K562 (cell line): Measurements from ENCODE around the gene TBXAS1. TPM values are rescaled to one million over a fixed set of nuclear protein-coding genes. Genes with fewer than 3 reads are reported as not detected.

Source experiments
- BCL6 ChIP-seq: fragments of 250-450 bp; sonication (Bioruptor Pico); IDR thresholded peaks from 2 replicates; pipeline ENCODE4 v1.4.0; 2020
- E2F1 ChIP-seq: sonication (generic); formaldehyde crosslinking; IDR thresholded peaks from 2 replicates; pipeline ENCODE4 v1.8.1; 2023; ENCODE audit warnings: mild to moderate bottlenecking, missing genetic modification reagents, moderate library complexity
- MCM7 ChIP-seq, 2 experiments: fragments of 450-650 bp; IDR thresholded peaks; 2 replicates each; pipeline ENCODE4 v1.6.1; 2016 to 2018
- NFXL1 ChIP-seq: fragments of 450-650 bp; formaldehyde crosslinking; IDR thresholded peaks from 2 replicates; pipeline ENCODE4 v1.4.0; 2021; ENCODE audit warnings: mild to moderate bottlenecking
- PHB ChIP-seq: fragments of 250-450 bp; sonication (Bioruptor Pico); IDR thresholded peaks from 2 replicates; pipeline ENCODE4 v1.5.0; 2021
- PURB ChIP-seq: sonication (generic); formaldehyde crosslinking; IDR thresholded peaks from 2 replicates; pipeline ENCODE4 v1.9.0; 2021; ENCODE audit warnings: low read depth, mild to moderate bottlenecking, missing genetic modification reagents
- RREB1 ChIP-seq: fragments of 250-450 bp; sonication (Bioruptor Pico); IDR thresholded peaks from 2 replicates; pipeline ENCODE4 v1.4.0; 2020
- SNIP1 ChIP-seq: fragments of 450-650 bp; IDR thresholded peaks from 2 replicates; pipeline ENCODE4 v1.7.1; 2017; ENCODE audit warnings: low read depth, mild to moderate bottlenecking
- TCF7 ChIP-seq: sonication (generic); IDR thresholded peaks from 2 replicates; pipeline ENCODE4 v1.6.1; 2016; ENCODE audit warnings: antibody characterized with exemption, borderline replicate concordance
- THRAP3 ChIP-seq: fragments of 450-650 bp; IDR thresholded peaks from 2 replicates; pipeline ENCODE4 v1.6.1; 2016; ENCODE audit warnings: mild to moderate bottlenecking, inconsistent platforms, borderline replicate concordance
- ZNF431 ChIP-seq: sonication (generic); formaldehyde crosslinking; IDR thresholded peaks from 2 replicates; pipeline ENCODE4 v1.8.0; 2022; ENCODE audit warnings: mild to moderate bottlenecking, missing genetic modification reagents
- polyA plus RNA-seq, 8 experiments: library from polyadenylated mRNA; depleted of rRNA in 4 of 8; stranded (reverse) in 5 of 8; unstranded in 3 of 8; fragments of >200 nt; fragmentation: Nextera tagmentation in 2 of 8; fragmentation: Illumina TruSeq in 1 of 8; extraction: Ambion mirVana in 2 of 8; extraction: Trizol in 1 of 8; gene quantifications; 2 replicates each; pipeline versions ENCODE4 v1.2.1 to v1.2.3, GENCODE V29; 2011 to 2014; ENCODE audit warnings: inconsistent platforms in 1 of 8, missing spikeins in 1 of 8
- total RNA-seq, 7 experiments: library from RNA; depleted of rRNA in 6 of 7; stranded (reverse); fragments of >200 nt in 6 of 7; fragmentation: Illumina TruSeq in 2 of 7; extraction: Trizol in 2 of 7; gene quantifications; 2 replicates each; pipeline versions ENCODE4 v1.2.1 to v1.2.3, GENCODE V29; 2011 to 2021; ENCODE audit warnings: low replicate concordance in 1 of 7
- TF ChIP-seq, protein P1 (sequence below): fragments of 450-650 bp; IDR thresholded peaks from 2 replicates; pipeline ENCODE4 v1.6.1; 2018; ENCODE audit warnings: mild to moderate bottlenecking, low read depth; ENCODE audit not compliant: partially characterized antibody
- TF ChIP-seq, protein P2 (sequence below): sonication (generic); formaldehyde crosslinking; IDR thresholded peaks from 2 replicates; pipeline ENCODE4 v1.4.0; 2020; ENCODE audit warnings: mild to moderate bottlenecking, missing genetic modification reagents

The TBXAS1 gene
- total and polyA plus RNA-seq, 9 of the 15 experiments (the other 6 are each of a cell fraction or from before 2014, with no cell fraction given), result 1.1 to 8.3 (median 1.9) TPM

- TF ChIP-seq TCF7 (no peak), ZNF431 (CRISPR knock-in tag) (no peak; the same call in 1 of the 2 replicates), SNIP1 (peak; percentile 4; the same call in 1 of the 2 replicates), E2F1 (CRISPR knock-in tag) (no peak), THRAP3 (no peak), NFXL1 (CRISPR knock-in tag) (peak; percentile 54; the same call in 1 of the 2 replicates), PURB (CRISPR knock-in tag) (no peak), BCL6 (no peak), RREB1 (CRISPR knock-in tag) (peak; percentile 91), MCM7 (IDR thresholded peaks at IDR 0.05) (no peak), PHB (CRISPR knock-in tag) (no peak)
- TF ChIP-seq, protein P1, sequence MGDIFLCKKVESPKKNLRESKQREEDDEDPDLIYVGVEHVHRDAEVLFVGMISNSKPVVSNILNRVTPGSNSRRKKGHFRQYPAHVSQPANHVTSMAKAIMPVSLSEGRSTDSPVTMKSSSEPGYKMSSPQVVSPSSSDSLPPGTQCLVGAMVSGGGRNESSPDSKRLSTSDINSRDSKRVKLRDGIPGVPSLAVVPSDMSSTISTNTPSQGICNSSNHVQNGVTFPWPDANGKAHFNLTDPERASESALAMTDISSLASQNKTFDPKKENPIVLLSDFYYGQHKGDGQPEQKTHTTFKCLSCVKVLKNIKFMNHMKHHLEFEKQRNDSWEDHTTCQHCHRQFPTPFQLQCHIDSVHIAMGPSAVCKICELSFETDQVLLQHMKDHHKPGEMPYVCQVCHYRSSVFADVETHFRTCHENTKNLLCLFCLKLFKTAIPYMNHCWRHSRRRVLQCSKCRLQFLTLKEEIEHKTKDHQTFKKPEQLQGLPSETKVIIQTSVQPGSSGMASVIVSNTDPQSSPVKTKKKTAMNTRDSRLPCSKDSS, result no peak
- TF ChIP-seq, protein P2, sequence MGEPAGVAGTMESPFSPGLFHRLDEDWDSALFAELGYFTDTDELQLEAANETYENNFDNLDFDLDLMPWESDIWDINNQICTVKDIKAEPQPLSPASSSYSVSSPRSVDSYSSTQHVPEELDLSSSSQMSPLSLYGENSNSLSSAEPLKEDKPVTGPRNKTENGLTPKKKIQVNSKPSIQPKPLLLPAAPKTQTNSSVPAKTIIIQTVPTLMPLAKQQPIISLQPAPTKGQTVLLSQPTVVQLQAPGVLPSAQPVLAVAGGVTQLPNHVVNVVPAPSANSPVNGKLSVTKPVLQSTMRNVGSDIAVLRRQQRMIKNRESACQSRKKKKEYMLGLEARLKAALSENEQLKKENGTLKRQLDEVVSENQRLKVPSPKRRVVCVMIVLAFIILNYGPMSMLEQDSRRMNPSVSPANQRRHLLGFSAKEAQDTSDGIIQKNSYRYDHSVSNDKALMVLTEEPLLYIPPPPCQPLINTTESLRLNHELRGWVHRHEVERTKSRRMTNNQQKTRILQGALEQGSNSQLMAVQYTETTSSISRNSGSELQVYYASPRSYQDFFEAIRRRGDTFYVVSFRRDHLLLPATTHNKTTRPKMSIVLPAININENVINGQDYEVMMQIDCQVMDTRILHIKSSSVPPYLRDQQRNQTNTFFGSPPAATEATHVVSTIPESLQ (CRISPR knock-in tag), result 0 out of 2 replicates have a peak, but pooled peaks have one; percentile 28
Observed at GRCh38 chr7:139915864-139916716, 87.0 kb downstream of the TBXAS1 start (continued).
